Prostate gland (tissue), 2 donors: ENCODE data around the gene PGBD2. TPM values are rescaled to one million over a fixed set of nuclear protein-coding genes. Genes with fewer than 3 reads are reported as not detected.
"Not testable (repeated sequence)": the region's sequence is repeated elsewhere in the genome, so short reads cannot be mapped to it uniquely, and the experiment has no call there.

Experiments used
- DNase-seq: peaks from one replicate; pipeline ENCODE4 v3.0.0-alpha.2; 2019; ENCODE audit warnings: low spot score
- H3K27ac ChIP-seq, 2 donors: fragments of 200-600 bp; sonication (generic); 2 replicates each; pipeline ENCODE4 v1.5.1; 2017 to 2019
- H3K27me3 ChIP-seq: fragments of 200-600 bp; sonication (generic); replicated peaks from 2 replicates; pipeline ENCODE4 v1.5.1; 2019; ENCODE audit not compliant: insufficient read depth
- H3K36me3 ChIP-seq, 2 donors: fragments of 200-600 bp; sonication (generic); 1 replicate in 1 of 2; 2 replicates in 1 of 2; pipeline versions ENCODE4 v1.5.1 to v1.8.1; 2017 to 2019
- H3K4me1 ChIP-seq: fragments of 200-600 bp; sonication (generic); replicated peaks from 2 replicates; pipeline ENCODE4 v1.5.1; 2019
- H3K4me3 ChIP-seq, 2 donors: fragments of 200-600 bp; sonication (generic); 2 replicates each; pipeline ENCODE4 v1.5.1; 2017 to 2019
- H3K9me3 ChIP-seq: fragments of 200-600 bp; sonication (generic); 2 replicates; pipeline ENCODE4 v1.5.1; 2017
- POLR2A ChIP-seq: fragments of 450-650 bp; IDR thresholded peaks from one replicate; pipeline ENCODE4 v1.6.1; 2016; ENCODE audit warnings: antibody characterized with exemption, mild to moderate bottlenecking
- POLR2AphosphoS5 ChIP-seq: sonication (generic); formaldehyde crosslinking; IDR thresholded peaks from one replicate; pipeline ENCODE4 v1.6.1; 2017; ENCODE audit warnings: antibody characterized with exemption
- WGBS: methylation state at CpG from one replicate; pipeline ENCODE4 v1.1.5; 2018; 5-methylcytosine and 5-hydroxymethylcytosine counted together
- intact Hi-C: fragments of 100-400 bp; cut with DNase I; formaldehyde crosslinking; loops from one replicate; pipeline ENCODE4 v1.14.2; 2022
- total RNA-seq, 2 donors: library from RNA; depleted of rRNA; stranded (reverse); fragments of >200 nt; gene quantifications; one replicate each; pipeline ENCODE4 v1.1.0, GENCODE V29; 2016
- TF ChIP-seq, protein P1 (sequence below), 4 experiments: fragments of 200-600 bp in 2 of 4; fragments of 450-650 bp in 2 of 4; sonication (generic) in 2 of 4; IDR thresholded peaks; 1 replicate in 3 of 4; 2 replicates in 1 of 4; pipeline ENCODE4 v1.5.1; 2016 to 2019; ENCODE audit warnings: antibody characterized with exemption in 4 of 4, mild to moderate bottlenecking in 2 of 4, moderate library complexity in 2 of 4

The PGBD2 gene
- total RNA-seq, 2 donors from 2014 or later, result 8.6 to 12.6 TPM

DNA sequence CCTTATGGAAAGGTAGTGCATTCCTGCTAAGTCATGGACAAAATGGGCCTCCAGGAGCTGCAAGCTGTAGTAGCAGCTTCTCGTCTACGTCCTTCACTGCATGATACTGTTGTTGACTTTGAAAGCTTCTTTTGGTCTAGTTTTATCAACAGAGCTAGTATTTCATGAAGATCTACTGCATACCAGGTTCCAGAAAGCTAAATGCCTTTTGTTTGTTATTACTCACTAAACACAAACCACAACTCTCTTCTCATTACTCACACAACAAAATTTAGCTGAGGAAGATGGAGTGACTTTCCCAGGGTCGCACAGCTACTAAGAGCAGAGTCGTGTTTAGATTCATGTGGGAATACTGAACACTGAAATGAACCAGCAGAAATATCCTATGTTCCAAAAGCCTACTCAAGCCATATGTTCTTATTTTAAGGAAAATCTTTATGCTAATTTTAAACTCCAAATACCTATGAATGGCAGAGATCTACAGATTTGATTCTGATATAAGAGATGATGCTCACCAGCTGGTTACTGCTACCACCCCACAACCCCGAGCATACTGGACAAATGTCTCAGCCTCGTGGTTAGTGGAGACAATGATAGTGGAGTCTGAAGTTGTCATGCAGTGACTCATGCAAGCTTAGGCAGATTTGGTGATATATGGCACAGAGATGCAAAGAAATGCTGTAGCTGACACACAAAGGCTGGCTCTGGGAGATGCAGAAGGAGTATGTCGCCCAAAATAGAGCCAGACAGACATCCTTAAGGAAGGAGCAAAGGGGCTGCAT lies 20.6 kb downstream of the PGBD2 start:
- WGBS, result 81% methylated on average over 7 of the region's 7 CpGs
- no peak for DNase-seq
- no peak overlapping the region for H3K4me3 ChIP-seq
- no peaks in the 10 kb centered on the region for H3K9me3 ChIP-seq
- no peaks in the 10 kb centered on the region for H3K27me3 ChIP-seq
- H3K4me1 ChIP-seq, result peaks cover 2% of the 10 kb centered on the region
- TF ChIP-seq, protein P1, sequence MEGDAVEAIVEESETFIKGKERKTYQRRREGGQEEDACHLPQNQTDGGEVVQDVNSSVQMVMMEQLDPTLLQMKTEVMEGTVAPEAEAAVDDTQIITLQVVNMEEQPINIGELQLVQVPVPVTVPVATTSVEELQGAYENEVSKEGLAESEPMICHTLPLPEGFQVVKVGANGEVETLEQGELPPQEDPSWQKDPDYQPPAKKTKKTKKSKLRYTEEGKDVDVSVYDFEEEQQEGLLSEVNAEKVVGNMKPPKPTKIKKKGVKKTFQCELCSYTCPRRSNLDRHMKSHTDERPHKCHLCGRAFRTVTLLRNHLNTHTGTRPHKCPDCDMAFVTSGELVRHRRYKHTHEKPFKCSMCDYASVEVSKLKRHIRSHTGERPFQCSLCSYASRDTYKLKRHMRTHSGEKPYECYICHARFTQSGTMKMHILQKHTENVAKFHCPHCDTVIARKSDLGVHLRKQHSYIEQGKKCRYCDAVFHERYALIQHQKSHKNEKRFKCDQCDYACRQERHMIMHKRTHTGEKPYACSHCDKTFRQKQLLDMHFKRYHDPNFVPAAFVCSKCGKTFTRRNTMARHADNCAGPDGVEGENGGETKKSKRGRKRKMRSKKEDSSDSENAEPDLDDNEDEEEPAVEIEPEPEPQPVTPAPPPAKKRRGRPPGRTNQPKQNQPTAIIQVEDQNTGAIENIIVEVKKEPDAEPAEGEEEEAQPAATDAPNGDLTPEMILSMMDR (IDR thresholded peaks at IDR 0.05), result no peak
- TF ChIP-seq POLR2A (no peak), POLR2AphosphoS5 (no peak)
- H3K36me3 ChIP-seq, result no peaks in the 10 kb centered on the region
- no peak overlapping the region for H3K27ac ChIP-seq
- intact Hi-C loops, result no loop called here

DNA sequence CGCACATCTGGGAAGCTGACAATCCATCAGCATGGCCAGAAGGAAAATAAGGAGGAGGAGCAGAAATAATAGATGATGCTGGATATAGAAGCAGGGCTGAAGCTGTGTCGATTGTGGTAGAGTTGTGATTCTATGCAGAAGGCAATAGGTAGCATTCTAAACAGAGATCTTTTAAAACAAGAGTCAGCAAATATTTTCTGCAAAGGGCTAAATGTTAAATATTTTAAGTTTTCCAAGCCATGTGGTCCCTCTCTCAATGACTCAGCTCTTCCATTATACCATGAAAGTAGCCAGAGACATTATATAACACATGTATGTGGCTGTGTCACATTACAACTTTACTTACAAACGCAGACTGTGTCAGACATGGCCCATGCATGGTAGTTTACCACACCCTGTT lies 21.2 kb downstream of the PGBD2 start:
- 88% methylated on average over 3 of the region's 3 CpGs for WGBS
- intact Hi-C loops, H3K27ac ChIP-seq, H3K27me3 ChIP-seq, H3K4me3 ChIP-seq, H3K9me3 ChIP-seq, H3K36me3 ChIP-seq, DNase-seq, H3K4me1 ChIP-seq: not testable (repeated sequence)

DNA sequence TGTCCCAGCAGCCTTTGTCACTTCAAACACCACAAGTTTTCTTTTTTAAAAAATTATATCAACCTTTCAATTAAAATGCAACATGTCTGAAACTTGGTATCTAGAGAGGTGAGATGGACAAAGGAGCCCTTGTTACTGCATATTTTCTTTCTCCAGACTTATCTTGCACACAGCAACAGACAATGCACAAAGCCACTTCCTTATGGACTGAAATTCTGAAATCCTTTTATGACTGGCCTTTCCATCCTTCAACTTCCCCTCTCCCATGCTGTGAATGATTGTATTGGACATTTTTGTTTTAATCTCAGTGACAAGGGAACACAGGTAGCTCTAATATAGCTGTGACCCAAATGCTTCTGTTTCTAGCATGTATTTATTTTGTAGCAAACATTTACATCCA lies 22.1 kb downstream of the PGBD2 start:
- DNase-seq, intact Hi-C loops, H3K36me3 ChIP-seq, H3K27me3 ChIP-seq, H3K4me3 ChIP-seq, H3K9me3 ChIP-seq, H3K27ac ChIP-seq, H3K4me1 ChIP-seq: not testable (repeated sequence)

DNA sequence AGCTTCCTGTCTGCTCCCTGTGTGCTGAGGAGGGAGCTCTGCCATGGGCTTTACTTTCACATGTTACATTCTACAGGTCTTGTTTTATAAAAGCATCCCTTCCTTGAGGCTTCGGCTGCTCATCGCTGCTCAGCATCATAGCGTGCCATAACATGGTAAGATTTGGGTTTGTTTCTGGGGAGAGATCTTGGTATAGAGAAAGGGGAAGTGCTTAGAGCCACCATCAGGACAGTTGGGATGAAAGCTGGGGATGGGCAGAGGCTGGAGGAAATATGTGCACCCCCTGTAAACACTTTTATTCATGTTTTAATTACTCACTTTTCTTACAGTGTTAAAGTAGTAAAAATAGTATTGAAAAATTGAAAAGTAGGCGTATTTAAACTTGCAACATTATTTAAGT lies 24.0 kb downstream of the PGBD2 start:
- H3K27me3 ChIP-seq, H3K27ac ChIP-seq, H3K9me3 ChIP-seq, H3K4me3 ChIP-seq, H3K36me3 ChIP-seq, intact Hi-C loops, H3K4me1 ChIP-seq, DNase-seq: not testable (repeated sequence)
- WGBS, result 96% methylated on average over 4 of the region's 4 CpGs

DNA sequence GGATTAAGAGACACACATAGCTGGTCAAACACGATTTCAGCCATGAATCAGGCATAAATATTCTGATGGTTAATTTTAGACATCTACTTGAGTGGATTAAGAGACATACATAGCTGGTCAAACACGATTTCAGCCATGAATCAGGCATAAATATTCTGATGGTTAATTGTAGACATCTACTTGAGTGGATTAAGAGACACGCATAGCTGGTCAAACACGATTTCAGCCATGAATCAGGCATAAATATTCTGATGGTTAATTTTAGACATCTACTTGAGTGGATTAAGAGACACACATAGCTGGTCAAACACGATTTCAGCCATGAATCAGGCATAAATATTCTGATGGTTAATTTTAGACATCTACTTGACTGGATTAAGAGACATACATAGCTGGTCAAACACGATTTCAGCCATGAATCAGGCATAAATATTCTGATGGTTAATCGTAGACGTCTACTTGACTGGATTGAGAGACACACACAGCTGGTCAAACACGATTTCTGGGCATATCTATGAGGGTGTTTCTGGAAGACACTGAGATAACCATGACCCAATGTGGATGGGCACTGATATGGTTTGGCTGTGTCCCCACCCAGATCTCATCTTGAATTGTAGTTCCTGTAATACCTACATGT lies 32.3 kb downstream of the PGBD2 start:
- DNase-seq, H3K4me3 ChIP-seq, intact Hi-C loops, H3K27ac ChIP-seq, H3K27me3 ChIP-seq, H3K9me3 ChIP-seq, H3K4me1 ChIP-seq, H3K36me3 ChIP-seq: not testable (repeated sequence)
- 71% methylated on average over 5 of the region's 9 CpGs for WGBS

DNA sequence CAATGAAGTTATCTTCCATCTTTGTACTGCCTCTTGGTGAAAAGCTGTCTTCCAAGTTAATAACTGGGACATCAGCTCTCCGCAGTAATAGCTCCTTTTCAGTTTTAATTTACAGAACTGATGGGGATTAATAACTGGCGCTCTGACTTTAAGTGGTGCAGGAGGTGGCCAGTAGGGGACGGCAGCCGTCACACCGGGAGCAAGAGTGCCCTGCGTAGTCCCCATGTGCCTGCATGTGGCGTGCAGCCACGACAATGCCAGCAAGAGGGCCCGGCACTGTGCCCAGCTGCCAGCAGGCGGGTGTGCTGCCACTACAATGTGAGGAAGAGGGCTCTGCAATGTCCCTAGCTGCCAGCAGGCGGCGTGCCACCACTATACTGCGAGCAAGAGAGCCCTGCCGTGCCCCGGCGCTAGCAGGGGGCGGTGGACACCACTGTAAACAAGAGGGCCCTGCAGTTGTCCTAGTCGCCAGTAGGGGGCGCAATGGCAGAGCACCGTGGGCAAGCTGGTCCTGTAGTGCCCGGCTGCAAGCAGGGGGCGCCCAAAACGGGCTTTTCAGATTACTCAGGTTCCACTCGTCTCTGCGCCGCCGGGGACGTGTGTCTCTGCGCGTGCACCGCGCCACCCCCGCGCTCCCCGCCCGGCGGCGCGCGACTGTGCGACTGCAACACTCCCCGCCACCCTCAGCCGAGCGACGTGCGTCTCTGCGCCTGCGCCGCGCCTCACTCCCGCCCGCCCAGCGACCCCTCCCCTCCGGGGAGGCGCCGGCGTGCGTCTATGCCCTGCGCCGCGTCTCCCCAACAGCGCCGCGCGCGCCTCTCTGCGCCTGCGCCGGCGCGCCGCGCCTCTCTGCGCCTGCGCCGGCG lies 38.3 kb downstream of the PGBD2 start:
- H3K27ac ChIP-seq, intact Hi-C loops, H3K4me3 ChIP-seq, H3K27me3 ChIP-seq, DNase-seq, H3K36me3 ChIP-seq, H3K9me3 ChIP-seq, H3K4me1 ChIP-seq: not testable (repeated sequence)
- 78% methylated on average over 12 of the region's 77 CpGs for WGBS

DNA sequence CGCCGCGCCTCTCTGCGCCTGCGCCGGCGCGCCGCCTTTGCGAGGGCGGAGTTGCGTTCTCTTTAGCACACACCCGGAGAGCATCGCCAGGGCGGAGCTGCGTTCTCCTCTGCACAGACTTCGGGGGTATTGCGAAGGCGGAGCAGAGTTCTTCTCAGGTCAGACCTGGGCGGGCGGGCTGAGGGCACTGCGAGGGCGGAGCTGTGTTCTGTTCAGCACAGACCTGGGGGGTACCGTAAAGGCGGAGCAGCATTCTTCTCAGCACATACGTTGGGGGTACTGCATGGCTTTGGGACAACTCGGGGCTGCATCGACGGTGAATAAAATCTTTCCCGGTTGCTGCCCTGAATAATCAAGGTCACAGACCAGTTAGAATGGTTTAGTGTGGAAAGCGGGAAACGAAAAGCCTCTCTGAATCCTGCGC lies 39.0 kb downstream of the PGBD2 start:
- H3K4me1 ChIP-seq, H3K27ac ChIP-seq, intact Hi-C loops, H3K36me3 ChIP-seq, H3K4me3 ChIP-seq, DNase-seq, H3K9me3 ChIP-seq, H3K27me3 ChIP-seq: not testable (repeated sequence)
- whole genome bisulfite sequencing, result 90% methylated on average over 8 of the region's 33 CpGs

DNA sequence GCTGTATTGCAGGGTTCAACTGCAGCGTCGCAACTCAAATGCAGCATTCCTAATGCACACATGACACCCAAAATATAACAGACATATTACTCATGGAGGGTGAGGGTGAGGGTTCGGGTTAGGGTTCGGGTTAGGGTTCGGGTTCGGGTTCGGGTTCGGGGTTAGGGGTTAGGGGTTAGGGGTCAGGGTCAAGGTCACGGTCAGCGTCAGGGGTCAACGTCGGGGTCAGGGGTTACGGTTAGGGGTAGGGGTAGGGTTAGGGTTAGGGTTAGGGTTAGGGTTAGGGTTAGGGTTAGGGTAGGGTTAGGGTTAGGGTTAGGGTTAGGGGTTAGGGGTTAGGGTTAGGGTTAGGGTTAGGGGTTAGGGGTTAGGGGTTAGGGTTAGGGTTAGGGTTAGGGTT lies 39.4 kb downstream of the PGBD2 start:
- DNase-seq, H3K4me1 ChIP-seq, H3K27me3 ChIP-seq, H3K9me3 ChIP-seq, H3K27ac ChIP-seq, H3K4me3 ChIP-seq, intact Hi-C loops, H3K36me3 ChIP-seq: not testable (repeated sequence)
- 89% methylated on average over 9 of the region's 13 CpGs for WGBS

DNA sequence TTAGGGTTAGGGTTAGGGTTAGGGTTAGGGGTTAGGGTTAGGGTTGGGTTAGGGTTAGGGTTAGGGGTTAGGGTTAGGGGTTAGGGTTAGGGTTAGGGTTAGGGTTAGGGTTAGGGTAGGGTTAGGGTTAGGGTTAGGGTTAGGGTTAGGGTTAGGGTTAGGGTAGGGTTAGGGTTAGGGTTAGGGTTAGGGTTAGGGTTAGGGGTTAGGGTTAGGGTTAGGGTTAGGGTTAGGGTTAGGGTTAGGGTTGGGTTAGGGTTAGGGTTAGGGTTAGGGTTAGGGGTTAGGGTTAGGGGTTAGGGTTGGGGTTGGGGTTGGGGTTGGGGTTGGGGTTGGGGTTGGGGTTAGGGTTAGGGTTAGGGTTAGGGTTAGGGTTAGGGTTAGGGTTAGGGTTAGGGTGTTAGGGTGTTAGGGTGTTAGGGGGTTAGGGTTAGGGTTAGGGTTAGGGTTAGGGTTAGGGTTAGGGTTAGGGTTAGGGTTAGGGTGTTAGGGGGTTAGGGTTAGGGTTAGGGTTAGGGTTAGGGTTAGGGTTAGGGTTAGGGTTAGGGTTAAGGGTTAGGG lies 39.9 kb downstream of the PGBD2 start:
- H3K4me3 ChIP-seq, DNase-seq, H3K4me1 ChIP-seq, H3K36me3 ChIP-seq, H3K27ac ChIP-seq, H3K9me3 ChIP-seq, H3K27me3 ChIP-seq, intact Hi-C loops: not testable (repeated sequence)
